Urinary bladder (tissue), 4 donors: Measurements from ENCODE around the gene MEX3D. TPM values are rescaled to one million over a fixed set of nuclear protein-coding genes. Genes with fewer than 3 reads are reported as not detected.

Source experiments
- DNase-seq: peaks from one replicate; pipeline ENCODE4 v3.0.0-alpha.2; 2015; ENCODE audit errors: extremely low spot score
- H3K27ac ChIP-seq: one replicate; pipeline ENCODE4 v1.5.1; 2013; ENCODE audit warnings: low read depth, mild to moderate bottlenecking, moderate library complexity
- H3K36me3 ChIP-seq: one replicate; pipeline ENCODE4 v1.6.1; 2013; ENCODE audit warnings: mild to moderate bottlenecking, moderate library complexity; ENCODE audit not compliant: insufficient read depth
- H3K4me1 ChIP-seq: one replicate; pipeline ENCODE4 v1.6.1; 2013; ENCODE audit warnings: mild to moderate bottlenecking, moderate library complexity; ENCODE audit not compliant: insufficient read depth
- H3K4me3 ChIP-seq: one replicate; pipeline ENCODE4 v1.5.1; 2013; ENCODE audit warnings: low read depth, low read length
- whole genome bisulfite sequencing: extraction: QIAGEN DNeasy Blood & Tissue Kit; methylation state at CpG from one replicate; pipeline ENCODE4 v1.1.7; 2013; 5-methylcytosine and 5-hydroxymethylcytosine counted together
- polyA plus RNA-seq: library from polyadenylated mRNA; stranded (reverse); fragments of 200-250 nt; gene quantifications from one replicate; pipeline ENCODE4 v1.2.3, GENCODE V29; 2013
- total RNA-seq: library from RNA; depleted of rRNA; stranded (reverse); fragments of >200 nt; gene quantifications from one replicate; pipeline ENCODE4 v1.2.3, GENCODE V29; 2014
- donor health status: healthy with polysubstance abuse.
- donor health status: healthy.

The MEX3D gene
- total and polyA plus RNA-seq, 2 donors = 19.1 to 24.2 TPM

DNA sequence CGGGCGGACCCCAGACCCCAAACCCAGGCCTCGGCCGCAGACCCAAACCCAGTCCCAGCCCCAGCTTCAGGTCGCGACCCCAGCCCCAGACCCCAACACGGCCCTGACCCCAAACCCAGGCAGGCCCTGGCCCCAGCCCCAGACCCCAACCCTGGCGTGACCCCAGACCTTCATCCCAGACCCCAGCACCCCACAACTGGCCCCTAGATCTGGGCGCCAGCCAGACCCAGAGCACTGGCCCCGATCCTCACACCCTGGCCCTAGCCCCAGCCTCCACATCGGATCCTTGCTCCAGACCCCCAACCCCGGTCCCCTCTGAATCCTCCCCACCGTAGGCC is 17.1 kb upstream of the MEX3D start:
- no peak for DNase-seq
- WGBS = 78% methylated on average over 13 of the region's 13 CpGs
- Histone ChIP-seq H3K4me1 (no peaks in the 10 kb centered on the region), H3K27ac (no peak overlapping the region), H3K36me3 (no peaks in the 10 kb centered on the region), H3K4me3 (no peak overlapping the region)

DNA sequence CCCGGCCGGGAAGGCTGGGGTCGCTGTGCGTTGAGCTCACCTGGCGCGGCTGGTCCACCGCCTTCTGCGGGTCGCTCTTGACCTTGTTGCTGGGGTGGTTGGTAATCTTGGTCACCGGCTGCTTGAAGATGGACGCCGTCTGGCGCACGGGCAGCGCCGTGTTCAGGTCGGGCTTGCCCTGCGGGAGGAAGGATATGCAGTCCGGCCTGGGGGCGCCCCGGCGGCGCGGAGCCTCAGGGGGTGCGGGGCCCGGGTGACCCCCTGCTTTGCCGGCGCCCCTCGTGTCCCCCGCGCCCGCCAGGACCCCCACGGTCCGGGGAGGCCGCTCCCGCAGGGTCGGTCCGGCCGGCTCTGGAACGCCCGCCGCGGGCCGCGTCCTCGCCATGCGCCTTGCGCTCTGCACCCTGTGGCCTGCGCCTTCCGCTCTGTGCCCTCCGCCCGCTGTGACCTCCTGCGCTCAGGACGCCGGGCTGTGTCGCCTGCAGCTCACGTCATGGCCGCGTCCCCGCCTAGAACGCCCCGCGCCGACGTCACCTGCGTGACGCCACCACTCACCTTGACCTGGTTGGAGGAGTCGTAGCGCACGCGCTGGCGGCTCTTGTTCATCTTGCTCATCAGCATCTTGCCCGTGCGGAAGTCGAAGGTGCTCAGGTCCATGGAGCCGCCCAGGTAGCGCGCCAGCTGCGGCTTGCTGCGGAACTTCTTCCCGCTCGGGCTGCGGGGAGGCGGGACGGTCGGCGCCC is 16.5 kb upstream of the MEX3D start:
- Histone ChIP-seq H3K27ac (no peak overlapping the region), H3K4me1 (no peaks in the 10 kb centered on the region), H3K36me3 (peaks cover 2% of the 10 kb centered on the region), H3K4me3 (no peak overlapping the region)
- WGBS = 80% methylated on average over 87 of the region's 87 CpGs
- DNase-seq = no peak

DNA sequence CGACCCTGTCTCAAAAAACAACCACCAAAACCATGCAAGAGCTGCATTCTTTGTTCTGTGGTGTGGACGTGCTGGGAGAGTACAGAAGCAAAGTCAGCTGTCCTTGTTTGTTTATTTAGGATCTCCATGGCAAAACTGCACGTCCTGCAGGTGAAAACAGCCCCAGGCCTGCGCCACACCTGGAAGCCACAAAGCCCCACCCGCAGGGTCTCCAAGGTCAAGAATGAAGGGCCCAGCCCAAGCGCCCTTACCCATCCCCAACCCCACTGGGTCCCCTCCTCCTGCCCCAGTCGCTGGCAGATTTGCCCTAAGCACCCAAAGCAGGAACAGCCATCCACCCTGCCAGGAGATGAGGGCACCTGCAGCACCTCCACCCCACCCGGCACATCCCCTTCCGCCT is 14.1 kb upstream of the MEX3D start:
- H3K27ac ChIP-seq = no peak overlapping the region
- 89% methylated on average over 9 of the region's 9 CpGs for WGBS
- H3K4me1 ChIP-seq = no peaks in the 10 kb centered on the region
- H3K36me3 ChIP-seq = peaks cover 9% of the 10 kb centered on the region
- H3K4me3 ChIP-seq = no peak overlapping the region
- no peak for DNase-seq

DNA sequence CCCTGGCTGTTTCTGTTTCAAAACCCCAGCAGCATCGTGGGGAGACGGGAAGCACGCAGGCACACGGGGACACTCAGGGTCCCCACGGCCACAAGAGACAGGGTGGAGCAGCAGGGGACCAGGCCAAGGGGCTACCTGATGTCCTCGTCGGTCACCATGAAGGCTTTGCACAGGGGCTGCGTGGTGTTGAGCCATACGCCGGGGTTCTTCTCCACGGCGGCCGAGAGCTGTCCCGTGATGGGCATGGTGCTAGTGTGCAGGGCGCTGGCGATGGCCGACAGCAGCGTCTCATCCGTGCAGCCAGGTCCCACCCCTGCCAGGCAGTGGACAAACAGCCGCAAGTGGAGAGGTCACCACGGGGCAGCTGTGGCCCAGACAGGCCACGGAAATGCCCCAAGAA is 12.8 kb upstream of the MEX3D start:
- 95% methylated on average over 22 of the region's 22 CpGs for WGBS
- H3K4me1 ChIP-seq = no peaks in the 10 kb centered on the region
- H3K4me3 ChIP-seq = no peak overlapping the region
- no peak overlapping the region for H3K27ac ChIP-seq
- H3K36me3 ChIP-seq = peaks cover 9% of the 10 kb centered on the region
- no peak for DNase-seq

DNA sequence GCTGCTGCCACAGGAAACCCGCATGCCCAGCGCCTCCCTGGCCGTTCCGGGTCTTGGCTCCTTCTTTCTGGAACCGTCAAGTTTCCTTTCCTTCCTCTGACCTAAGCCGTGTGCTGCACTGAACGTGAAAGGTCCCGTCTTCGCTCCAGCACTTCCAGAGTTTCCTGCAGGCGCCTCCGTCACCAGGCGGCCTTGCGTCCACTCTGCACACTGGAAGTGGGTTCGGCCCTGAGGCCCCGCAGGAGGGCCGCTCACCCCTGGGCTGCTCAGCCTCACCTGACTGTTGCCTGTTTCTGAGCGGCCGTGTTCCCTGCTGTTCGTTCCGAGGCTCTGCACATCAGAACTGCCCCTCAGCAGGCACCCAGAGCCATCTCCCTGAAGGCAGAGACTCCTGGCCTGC is 12.3 kb upstream of the MEX3D start:
- H3K27ac ChIP-seq = no peak overlapping the region
- peaks cover 9% of the 10 kb centered on the region for H3K36me3 ChIP-seq
- no peak overlapping the region for H3K4me3 ChIP-seq
- no peak for DNase-seq
- 88% methylated on average over 20 of the region's 20 CpGs for WGBS
- no peaks in the 10 kb centered on the region for H3K4me1 ChIP-seq

DNA sequence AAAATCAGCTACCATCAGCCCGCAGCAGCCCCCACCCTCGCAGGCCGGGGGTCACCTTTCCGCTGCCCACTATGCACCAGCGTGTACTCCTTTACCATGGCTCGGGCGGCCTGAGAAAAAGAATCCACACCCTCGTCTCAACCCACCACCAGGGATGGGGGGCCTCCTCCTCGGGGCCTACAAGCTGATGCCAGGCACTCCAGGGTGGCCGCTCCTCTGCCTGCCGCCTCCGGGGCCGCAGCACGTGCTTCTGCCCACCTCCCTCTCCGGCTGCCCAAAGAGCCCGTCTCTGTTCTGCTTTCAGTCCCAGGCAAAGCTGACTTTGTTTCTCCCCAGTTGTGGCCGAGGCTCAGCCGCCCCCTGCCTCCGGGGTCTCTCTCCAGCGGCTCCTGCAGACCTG is 11.1 kb upstream of the MEX3D start:
- 94% methylated on average over 20 of the region's 20 CpGs for WGBS
- H3K36me3 ChIP-seq = peaks cover 9% of the 10 kb centered on the region

DNA sequence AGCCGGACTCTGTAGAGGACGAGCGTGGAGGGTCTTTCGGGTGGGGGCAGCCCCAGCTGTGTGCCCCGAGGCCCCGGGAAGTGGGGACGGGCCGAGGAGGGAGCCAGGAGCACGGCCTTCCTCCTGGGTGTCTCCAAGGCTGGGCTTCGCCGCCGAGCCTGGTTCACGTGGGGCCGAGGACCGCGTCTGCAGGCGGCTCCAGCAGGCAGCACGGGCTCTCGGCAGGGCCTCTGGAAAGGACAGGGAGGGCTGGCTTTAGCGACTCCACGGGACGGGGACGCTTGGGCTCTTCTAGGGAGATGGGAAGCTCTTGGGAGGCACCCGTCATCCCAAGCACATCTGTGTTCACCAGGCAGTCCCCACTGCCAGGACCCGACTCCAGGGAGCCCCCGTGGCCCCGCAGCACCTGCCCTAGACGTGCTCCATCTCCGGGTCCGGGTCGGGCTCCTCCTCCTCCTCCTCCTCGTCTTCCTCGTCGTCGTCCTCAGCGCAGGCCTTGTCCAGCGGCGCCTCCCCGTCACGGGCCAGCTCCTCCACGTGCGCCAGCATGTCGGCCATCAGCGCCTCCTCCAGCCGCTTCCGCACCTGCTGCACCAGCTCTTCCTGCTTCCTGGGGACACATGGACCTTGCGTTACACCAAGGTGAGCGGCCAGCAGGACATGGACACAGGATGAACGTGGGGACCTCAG is 9.9 kb upstream of the MEX3D start:
- no peak for DNase-seq
- Histone ChIP-seq H3K4me3 (no peak overlapping the region), H3K36me3 (peaks cover 9% of the 10 kb centered on the region), H3K27ac (no peak overlapping the region), H3K4me1 (no peaks in the 10 kb centered on the region)
- WGBS = 86% methylated on average over 49 of the region's 49 CpGs

More for the DNA sequence above, 11.1 kb upstream of the MEX3D start:
- no peak overlapping the region for H3K27ac ChIP-seq
- no peak overlapping the region for H3K4me3 ChIP-seq
- no peaks in the 10 kb centered on the region for H3K4me1 ChIP-seq
- no peak for DNase-seq

DNA sequence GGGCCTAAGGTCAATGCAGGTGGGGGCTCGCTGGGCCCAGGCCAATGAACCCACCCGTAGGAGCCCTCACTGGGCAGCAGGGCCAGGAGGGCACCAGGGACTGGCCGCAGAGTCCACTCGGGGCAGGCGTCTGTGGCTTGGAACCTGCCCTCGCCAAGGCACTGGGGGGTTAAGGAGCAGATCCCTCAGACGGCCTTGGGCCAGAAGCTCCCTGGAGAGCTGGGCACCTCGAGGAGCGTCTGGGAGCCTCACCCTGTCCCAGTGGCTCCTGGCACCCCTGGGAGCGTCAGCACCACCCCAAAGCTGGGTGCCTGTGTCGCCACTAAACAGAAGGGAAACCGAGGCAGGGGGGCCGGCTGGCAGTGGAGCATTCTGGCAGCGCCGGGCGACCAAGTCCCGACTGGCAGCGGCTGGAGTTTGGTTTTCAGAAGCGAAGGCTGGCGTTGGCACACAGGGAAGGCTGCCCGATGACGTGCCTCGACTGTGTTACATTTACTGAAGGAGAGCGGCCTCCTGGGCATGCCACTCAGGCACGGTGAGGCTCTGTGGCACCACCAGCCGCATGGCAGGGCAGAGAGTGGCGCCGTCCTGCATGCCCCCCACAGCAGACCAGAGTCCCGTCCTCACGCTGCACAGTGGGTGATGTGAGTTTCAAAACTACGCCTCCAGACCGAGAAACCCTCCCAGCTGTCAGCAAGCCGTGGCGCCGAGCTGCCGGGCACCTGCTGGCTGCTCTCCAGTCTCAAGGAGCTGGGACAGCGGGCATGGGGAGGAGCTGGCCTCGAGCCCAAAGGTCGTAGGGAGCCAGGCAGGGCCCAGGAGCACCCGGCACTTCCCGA is 9.2 kb upstream of the MEX3D start:
- Histone ChIP-seq H3K27ac (no peak overlapping the region), H3K4me1 (no peaks in the 10 kb centered on the region), H3K36me3 (peaks cover 9% of the 10 kb centered on the region), H3K4me3 (no peak overlapping the region)
- WGBS = 81% methylated on average over 41 of the region's 41 CpGs
- DNase-seq = no peak

DNA sequence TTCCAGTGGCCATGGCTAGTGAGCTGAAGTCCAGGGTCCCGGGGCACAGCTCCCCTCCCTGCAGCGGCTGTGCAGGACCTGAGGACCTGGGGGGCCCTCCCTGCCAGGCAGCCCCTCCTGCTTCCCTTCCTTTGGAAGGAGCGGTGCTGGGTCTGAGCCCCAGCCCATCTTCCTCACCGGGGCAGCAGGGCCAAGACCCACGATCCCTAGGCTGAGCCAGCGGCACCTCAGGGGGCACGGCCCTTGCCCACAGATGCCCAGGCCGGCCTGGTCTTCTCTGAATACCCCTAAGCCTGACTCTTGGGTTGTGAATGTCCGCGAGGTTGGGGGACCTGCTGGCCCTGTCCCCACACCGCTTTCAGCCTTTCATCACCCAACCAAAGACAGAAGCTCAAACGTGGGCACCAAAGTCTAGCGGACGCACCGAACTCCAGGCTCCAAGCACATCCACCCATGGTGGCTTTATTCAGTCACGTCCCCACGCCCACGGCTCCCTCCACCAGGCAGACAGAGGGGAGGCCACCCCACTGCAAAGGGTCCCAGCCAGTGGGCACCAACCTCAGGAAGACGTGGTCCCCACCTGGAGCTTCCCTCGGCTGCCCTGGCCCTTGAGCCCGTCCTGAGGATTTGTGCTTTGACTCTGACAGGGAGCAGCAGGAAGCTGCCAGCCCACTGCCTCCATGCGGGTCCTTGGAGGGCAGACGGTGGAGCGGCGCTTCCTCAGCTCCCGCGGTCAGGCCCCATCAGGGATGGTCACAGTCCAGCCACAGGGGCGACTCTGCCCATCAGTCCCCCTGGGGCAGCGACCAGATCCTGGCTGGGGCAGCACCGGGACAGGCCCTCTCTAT is 8.3 kb upstream of the MEX3D start:
- WGBS = 84% methylated on average over 30 of the region's 30 CpGs
- H3K4me3 ChIP-seq = no peak overlapping the region
- H3K36me3 ChIP-seq = peaks cover 9% of the 10 kb centered on the region
- no peak overlapping the region for H3K27ac ChIP-seq
- no peak for DNase-seq
- H3K4me1 ChIP-seq = no peaks in the 10 kb centered on the region

DNA sequence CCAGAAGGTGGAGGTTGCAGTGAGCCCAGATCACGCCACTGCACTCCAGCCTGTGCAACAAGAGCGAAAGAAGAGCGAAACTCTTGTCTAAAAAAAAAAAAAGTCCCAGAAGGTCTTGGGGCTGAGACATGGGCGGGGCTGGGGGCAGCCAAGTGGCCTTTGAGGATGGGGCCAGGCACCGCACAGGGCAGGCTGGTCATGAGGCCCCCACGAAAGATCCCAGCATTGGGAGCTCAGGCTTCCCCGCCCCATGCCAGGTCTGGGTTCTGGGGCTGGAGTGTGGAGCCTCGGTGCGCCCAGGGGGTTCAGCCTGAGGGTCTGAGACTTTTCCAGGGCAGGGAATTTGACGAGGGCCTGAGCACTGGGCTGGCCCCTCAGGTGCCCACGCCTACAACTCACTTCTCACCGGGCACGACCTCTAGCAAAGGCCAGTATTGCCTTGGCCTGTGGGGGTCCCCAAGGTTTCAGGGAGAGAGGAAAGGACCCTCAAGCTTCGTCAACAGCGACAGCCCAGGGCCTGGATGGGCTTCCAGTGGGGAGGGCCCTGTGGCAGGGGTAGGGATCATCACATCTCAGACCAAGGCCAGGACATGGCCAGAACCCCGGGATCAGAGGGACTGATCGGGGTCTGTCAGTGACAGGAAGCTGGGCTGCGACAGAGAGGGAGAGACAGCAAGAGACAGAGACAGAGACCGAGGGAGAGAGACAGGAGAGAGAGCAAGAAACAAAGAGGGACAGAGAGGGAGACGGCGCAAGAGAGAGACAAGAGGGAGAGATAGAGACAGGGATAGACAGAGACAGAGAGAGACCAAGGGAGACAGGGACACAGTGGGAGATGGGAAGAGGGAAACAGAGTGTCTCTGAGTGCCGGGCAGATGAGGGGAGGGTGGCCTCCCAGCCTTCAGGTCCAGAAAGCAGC is 7.5 kb upstream of the MEX3D start:
- H3K36me3 ChIP-seq = peaks cover 9% of the 10 kb centered on the region
- 79% methylated on average over 22 of the region's 22 CpGs for WGBS
- H3K4me3 ChIP-seq = no peak overlapping the region
- no peak for DNase-seq
- no peak overlapping the region for H3K27ac ChIP-seq
- no peaks in the 10 kb centered on the region for H3K4me1 ChIP-seq

DNA sequence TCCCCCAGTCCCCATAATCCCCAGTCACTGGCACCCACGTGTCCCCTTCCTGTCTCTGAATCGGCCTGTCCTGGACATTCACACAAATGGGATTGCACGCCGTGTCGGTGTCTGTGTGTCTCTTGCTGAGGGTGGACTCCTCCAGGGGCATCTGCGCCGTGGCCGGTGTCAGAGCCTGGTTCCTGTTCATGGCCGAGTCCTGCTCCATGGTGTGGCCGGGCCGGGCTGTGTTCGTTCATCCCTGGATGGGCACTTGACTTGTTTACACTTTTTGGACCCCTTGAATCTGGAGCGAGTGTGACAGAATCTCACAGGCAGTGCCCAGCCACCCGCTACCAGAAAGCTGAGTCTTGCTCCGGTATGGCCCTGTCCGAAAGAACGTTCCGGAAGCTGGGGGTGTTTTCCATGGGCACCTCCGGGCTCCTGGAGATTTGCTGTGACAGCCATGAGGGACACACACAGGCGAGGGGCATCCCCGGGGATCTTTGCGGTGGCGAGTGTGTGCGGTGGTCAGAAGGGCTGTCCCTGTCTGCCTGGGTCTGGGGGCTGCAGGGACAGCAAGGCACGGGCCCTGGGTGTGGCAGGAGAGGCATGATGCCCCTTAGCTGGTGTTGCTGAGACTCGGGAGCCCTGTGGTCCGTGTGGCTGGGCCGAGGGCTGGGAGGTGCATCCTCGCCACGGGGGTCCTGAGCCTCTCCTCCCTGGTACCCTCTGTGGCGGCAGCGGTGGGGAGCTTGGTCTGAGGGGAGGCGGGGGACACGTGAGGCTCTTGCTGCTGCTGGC is 6.4 kb upstream of the MEX3D start:
- Histone ChIP-seq H3K4me1 (no peaks in the 10 kb centered on the region), H3K27ac (no peak overlapping the region), H3K36me3 (peaks cover 7% of the 10 kb centered on the region), H3K4me3 (no peak overlapping the region)
- DNase-seq = no peak
- WGBS = 85% methylated on average over 34 of the region's 34 CpGs

DNA sequence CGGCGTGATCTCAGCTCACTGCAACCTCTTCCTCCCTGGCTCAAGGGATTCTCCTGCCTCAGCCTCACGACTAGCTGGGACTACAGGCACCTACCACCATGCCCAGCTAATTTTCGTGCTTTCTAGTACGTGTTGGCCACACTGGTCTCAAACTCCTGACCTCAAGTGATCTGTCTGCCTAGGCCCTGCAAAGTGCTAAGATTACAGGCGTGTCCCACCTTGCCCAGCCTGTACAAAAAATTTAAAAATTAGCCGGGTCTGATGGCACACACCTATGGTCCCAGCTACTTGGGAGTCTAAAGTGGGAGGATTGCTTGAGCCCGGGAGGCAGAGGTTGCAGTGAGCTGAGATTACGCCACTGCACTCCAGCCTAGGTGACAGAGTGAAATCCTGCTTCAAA is 4.7 kb upstream of the MEX3D start:
- no peak for DNase-seq
- 81% methylated on average over 9 of the region's 9 CpGs for WGBS
- H3K4me3 ChIP-seq = no peak overlapping the region
- H3K36me3 ChIP-seq = peaks cover 5% of the 10 kb centered on the region
- H3K4me1 ChIP-seq = no peaks in the 10 kb centered on the region
- H3K27ac ChIP-seq = no peak overlapping the region
